Fibroblast of pulmonary artery (primary cell): ENCODE results near the gene LAMC1.
A peak's percentile ranks its signal among the peaks of the same experiment; 100 is the strongest.

Experiments used
- DNase-seq: peaks from one replicate; pipeline ENCODE4 v3.0.0-alpha.2; 2010; ENCODE audit warnings: low read depth
- H3K4me3 ChIP-seq: replicated peaks from 2 replicates; pipeline ENCODE4 v1.5.1; 2011; ENCODE audit warnings: low read depth, mild to moderate bottlenecking, control low read depth, low read length, moderate library complexity
- TF ChIP-seq, protein P1 (sequence below): IDR thresholded peaks from 2 replicates; pipeline ENCODE4 v1.5.1; 2011; ENCODE audit warnings: mild to moderate bottlenecking, control low read depth, low read length, inconsistent platforms; ENCODE audit errors: missing control alignments

LAMC1 gene

DNA sequence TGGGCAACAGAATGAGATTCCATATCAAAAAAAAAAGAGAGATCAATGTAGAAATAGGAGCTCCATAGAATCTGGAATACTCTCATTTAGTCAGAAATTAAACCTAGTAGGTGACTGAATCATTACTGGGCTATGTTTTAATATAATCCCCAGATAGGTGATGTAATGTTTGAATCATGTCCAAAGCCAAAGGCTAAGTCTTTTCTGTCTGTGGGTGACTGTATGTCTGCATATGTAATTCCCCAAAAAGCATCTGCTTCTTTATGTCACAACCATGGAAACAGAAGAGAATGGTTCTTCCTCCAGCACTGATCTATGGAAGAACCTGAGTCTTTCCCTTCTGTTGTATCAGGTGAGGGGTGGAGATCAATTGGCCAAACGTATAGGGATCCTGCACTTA is 168.6 kb downstream of the LAMC1 start:
- TF ChIP-seq, protein P1, sequence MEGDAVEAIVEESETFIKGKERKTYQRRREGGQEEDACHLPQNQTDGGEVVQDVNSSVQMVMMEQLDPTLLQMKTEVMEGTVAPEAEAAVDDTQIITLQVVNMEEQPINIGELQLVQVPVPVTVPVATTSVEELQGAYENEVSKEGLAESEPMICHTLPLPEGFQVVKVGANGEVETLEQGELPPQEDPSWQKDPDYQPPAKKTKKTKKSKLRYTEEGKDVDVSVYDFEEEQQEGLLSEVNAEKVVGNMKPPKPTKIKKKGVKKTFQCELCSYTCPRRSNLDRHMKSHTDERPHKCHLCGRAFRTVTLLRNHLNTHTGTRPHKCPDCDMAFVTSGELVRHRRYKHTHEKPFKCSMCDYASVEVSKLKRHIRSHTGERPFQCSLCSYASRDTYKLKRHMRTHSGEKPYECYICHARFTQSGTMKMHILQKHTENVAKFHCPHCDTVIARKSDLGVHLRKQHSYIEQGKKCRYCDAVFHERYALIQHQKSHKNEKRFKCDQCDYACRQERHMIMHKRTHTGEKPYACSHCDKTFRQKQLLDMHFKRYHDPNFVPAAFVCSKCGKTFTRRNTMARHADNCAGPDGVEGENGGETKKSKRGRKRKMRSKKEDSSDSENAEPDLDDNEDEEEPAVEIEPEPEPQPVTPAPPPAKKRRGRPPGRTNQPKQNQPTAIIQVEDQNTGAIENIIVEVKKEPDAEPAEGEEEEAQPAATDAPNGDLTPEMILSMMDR, result no peak
- DNase-seq, result peak; percentile 72
- H3K4me3 ChIP-seq, result no peak overlapping the region

DNA sequence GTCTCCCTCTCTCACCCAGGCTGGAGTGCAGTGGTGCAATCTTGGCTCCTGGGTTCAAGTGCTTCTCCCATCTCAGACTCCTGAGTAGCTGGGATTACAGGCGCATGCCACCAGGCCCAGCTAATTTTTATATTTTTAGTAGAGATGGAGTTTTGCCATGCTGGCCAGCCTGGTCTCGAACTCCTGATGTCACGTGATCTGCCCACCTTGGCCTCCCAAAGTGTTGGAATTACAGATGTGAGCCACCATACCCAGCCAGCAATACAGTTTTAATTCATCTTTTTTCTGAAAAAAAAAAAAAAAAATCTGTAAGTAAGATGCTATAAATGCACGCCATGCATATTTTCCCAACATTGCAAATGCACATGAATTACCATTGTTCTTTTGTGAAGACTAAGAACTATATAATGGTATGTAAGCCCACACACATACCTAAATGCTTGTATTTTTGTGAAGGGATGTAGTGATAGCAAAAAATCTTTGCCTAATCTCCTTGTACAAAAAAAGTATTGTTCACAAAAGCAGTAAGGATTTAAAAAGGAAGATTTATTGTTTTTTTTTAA is 170.8 kb downstream of the LAMC1 start:
- H3K4me3 ChIP-seq, result no peak overlapping the region
- TF ChIP-seq, protein P1, result no peak
- DNase-seq, result no peak

DNA sequence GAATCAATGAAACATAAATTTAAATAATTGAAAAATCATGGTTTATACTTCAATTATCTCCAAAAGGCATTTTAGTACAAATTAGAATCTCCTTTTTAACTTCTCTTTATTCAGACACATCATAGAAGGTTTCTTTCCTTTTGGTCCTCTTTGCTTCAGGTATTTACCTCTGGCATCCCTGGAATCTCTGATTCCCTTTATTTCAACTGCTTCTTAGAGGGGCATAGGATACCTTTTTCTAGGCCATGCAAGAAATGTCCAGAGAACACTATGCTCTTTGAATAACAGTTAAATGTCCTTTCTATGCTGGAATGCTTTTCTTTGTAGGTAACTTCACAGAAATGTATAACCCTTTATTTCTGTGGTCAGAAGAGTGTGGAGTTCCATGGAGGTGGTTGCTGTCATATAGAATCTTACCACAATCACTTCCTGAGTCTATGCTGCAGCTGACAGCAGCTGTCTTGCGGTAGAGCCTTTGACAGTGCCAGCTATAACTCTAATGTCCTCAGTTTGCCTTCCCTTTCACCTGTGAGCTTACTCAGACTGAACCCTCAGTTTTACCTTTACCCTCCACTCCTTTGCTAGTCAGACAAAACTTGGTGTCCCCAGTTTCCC is 171.4 kb downstream of the LAMC1 start:
- DNase-seq, result no peak
- H3K4me3 ChIP-seq, result no peak overlapping the region
- TF ChIP-seq, protein P1, result no peak

DNA sequence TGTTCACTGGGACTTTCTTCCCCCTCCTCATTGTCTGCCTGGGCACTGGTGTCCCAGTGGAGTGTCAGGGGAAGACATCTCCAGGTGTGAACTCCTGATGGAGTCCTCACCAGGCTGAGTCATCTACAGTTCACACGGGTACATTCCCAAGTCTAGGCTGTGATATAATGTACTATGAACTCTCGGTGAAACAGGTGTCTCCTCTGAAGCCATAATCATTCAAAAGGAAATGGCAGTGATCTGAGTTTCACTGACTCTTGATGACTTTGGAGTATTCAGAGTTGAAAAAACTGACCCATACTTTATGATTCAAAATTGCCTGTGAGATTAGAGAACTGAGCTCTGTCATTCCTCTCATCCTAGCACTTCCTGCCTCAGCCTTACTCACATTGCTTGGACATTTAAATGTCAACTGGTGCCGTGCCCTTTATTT is 171.9 kb downstream of the LAMC1 start:
- TF ChIP-seq, protein P1, result no peak
- peak; percentile 35 for DNase-seq
- no peak overlapping the region for H3K4me3 ChIP-seq
